ENCODE data around the gene NAT14. TPM values are rescaled to one million over a fixed set of nuclear protein-coding genes. Genes with fewer than 3 reads are reported as not detected.

The NAT14 gene
- polyA plus RNA-seq, 1 experiment, result 19.4 TPM

- CTCF ChIA-PET, result no interaction called here
- no peak overlapping the region for H3K27ac ChIP-seq (ENCODE audit: low read depth, low read length)
- peaks cover 3% of the 10 kb centered on the region for H3K27me3 ChIP-seq (ENCODE audit: control insufficient read depth, insufficient read depth, low read length)
- TF ChIP-seq, protein P1, sequence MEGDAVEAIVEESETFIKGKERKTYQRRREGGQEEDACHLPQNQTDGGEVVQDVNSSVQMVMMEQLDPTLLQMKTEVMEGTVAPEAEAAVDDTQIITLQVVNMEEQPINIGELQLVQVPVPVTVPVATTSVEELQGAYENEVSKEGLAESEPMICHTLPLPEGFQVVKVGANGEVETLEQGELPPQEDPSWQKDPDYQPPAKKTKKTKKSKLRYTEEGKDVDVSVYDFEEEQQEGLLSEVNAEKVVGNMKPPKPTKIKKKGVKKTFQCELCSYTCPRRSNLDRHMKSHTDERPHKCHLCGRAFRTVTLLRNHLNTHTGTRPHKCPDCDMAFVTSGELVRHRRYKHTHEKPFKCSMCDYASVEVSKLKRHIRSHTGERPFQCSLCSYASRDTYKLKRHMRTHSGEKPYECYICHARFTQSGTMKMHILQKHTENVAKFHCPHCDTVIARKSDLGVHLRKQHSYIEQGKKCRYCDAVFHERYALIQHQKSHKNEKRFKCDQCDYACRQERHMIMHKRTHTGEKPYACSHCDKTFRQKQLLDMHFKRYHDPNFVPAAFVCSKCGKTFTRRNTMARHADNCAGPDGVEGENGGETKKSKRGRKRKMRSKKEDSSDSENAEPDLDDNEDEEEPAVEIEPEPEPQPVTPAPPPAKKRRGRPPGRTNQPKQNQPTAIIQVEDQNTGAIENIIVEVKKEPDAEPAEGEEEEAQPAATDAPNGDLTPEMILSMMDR (IDR thresholded peaks at IDR 0.05; ENCODE audit: low read depth, low read length), result no peak
- DNase-seq (ENCODE audit: low read depth, low spot score), result no peak
- POLR2A ChIA-PET, result no interaction called here
- no peak overlapping the region for H3K4me3 ChIP-seq (ENCODE audit: low read depth, low read length)
- no peaks in the 10 kb centered on the region for H3K9me3 ChIP-seq (ENCODE audit: control insufficient read depth, insufficient read depth, low read length)
Measured at GRCh38 chr19:55463583-55464031, 21.4 kb upstream of the NAT14 start.

- Histone ChIP-seq H3K9me3 (ENCODE audit: control insufficient read depth, insufficient read depth, low read length) (no peaks in the 10 kb centered on the region), H3K27ac (ENCODE audit: low read depth, low read length) (no peak overlapping the region), H3K4me3 (ENCODE audit: low read depth, low read length) (no peak overlapping the region), H3K27me3 (ENCODE audit: control insufficient read depth, insufficient read depth, low read length) (peaks cover 3% of the 10 kb centered on the region)
- POLR2A ChIA-PET, result no interaction called here
- CTCF ChIA-PET, result no interaction called here
- TF ChIP-seq, protein P1 (IDR thresholded peaks at IDR 0.05; ENCODE audit: low read depth, low read length), result no peak
- DNase-seq (ENCODE audit: low read depth, low spot score), result no peak
Measured at GRCh38 chr19:55464039-55464661, 20.8 kb upstream of the NAT14 start.

DNA sequence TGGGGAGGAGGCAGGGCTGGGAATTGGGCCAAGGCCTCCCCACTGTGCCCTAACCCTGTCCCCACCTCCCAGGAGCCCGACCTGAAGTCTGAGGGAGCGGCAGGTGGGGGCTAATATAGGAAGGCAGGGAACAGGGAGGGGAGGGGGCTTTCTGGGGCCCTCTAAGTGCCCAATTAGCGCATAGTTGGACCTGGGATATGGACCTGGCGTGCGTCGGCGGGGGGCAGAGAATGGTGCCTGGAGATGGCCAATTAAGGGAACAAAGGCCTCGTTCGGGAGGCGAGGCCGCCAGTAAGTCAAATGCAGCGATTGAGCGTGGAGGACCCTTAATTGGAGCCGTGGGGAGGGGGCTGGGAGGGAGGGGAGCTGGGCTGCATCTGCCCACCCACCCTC, 20.3 kb upstream of the NAT14 start, which contains the start of gene C19orf85:
TSS of gene C19orf85 (minus strand) at position 90 of the 393 bp plus-strand sequence. CDS start 197 bp downstream, outside the sequence.
- CTCF ChIA-PET, result no interaction called here
- no peak for DNase-seq (ENCODE audit: low read depth, low spot score)
- Histone ChIP-seq H3K4me3 (ENCODE audit: low read depth, low read length) (no peak within 1 kb of the TSS), H3K27ac (ENCODE audit: low read depth, low read length) (no peak within 1 kb of the TSS), H3K9me3 (ENCODE audit: control insufficient read depth, insufficient read depth, low read length) (no peaks in the 10 kb centered on the region), H3K27me3 (ENCODE audit: control insufficient read depth, insufficient read depth, low read length) (peaks cover 3% of the 10 kb centered on the region)
- TF ChIP-seq, protein P1 (IDR thresholded peaks at IDR 0.05; ENCODE audit: low read depth, low read length), result no peak
- POLR2A ChIA-PET, result no interaction called here

GRCh38 chr19:55465460-55466240, 19.3 kb upstream of the NAT14 start:
- H3K27me3 ChIP-seq (ENCODE audit: control insufficient read depth, insufficient read depth, low read length), result peaks cover 3% of the 10 kb centered on the region
- ChIA-PET CTCF (interaction anchor here (2.4 to 4.0 kb wide), 3 partner anchors 39 to 325 kb away, joined by 19 to 144 read pairs (median 19); no protein-coding TSS in a partner anchor), POLR2A (no interaction called here)
- DNase-seq (ENCODE audit: low read depth, low spot score), result no peak
- TF ChIP-seq, protein P1 (IDR thresholded peaks at IDR 0.05; ENCODE audit: low read depth, low read length), result no peak
- H3K4me3 ChIP-seq (ENCODE audit: low read depth, low read length), result no peak overlapping the region
- H3K27ac ChIP-seq (ENCODE audit: low read depth, low read length), result no peak overlapping the region
- no peaks in the 10 kb centered on the region for H3K9me3 ChIP-seq (ENCODE audit: control insufficient read depth, insufficient read depth, low read length)

GRCh38 chr19:55466241-55466614, 18.8 kb upstream of the NAT14 start:
- Histone ChIP-seq H3K27me3 (ENCODE audit: control insufficient read depth, insufficient read depth, low read length) (peaks cover 3% of the 10 kb centered on the region), H3K9me3 (ENCODE audit: control insufficient read depth, insufficient read depth, low read length) (no peaks in the 10 kb centered on the region), H3K27ac (ENCODE audit: low read depth, low read length) (no peak overlapping the region), H3K4me3 (ENCODE audit: low read depth, low read length) (no peak overlapping the region)
- ChIA-PET CTCF (interaction anchor here (2.1 to 4.0 kb wide), 7 partner anchors 12 to 325 kb away, joined by 17 to 144 read pairs (median 26); partner anchors contain the start of genes NAT14, SSC5D, ZNF628 and ZNF865), POLR2A (no interaction called here)
- TF ChIP-seq, protein P1 (IDR thresholded peaks at IDR 0.05; ENCODE audit: low read depth, low read length), result no peak
- no peak for DNase-seq (ENCODE audit: low read depth, low spot score)
